HG02884 (cell line): ENCODE measurements around the gene TIMM50.

Experiments
- ATAC-seq: cut with Tn5 transposase; IDR thresholded peaks from one replicate; pipeline ENCODE4 v1.9.1; 2021; ENCODE audit warnings: mild to moderate bottlenecking, moderate library complexity; ENCODE audit not compliant: unreplicated experiment

Gene TIMM50

GRCh38 chr19:39525205-39525604 is 44.6 kb downstream of the TIMM50 start:
- no peak for ATAC-seq

GRCh38 chr19:39531834-39532232 is 51.2 kb downstream of the TIMM50 start:
- ATAC-seq: no peak

DNA sequence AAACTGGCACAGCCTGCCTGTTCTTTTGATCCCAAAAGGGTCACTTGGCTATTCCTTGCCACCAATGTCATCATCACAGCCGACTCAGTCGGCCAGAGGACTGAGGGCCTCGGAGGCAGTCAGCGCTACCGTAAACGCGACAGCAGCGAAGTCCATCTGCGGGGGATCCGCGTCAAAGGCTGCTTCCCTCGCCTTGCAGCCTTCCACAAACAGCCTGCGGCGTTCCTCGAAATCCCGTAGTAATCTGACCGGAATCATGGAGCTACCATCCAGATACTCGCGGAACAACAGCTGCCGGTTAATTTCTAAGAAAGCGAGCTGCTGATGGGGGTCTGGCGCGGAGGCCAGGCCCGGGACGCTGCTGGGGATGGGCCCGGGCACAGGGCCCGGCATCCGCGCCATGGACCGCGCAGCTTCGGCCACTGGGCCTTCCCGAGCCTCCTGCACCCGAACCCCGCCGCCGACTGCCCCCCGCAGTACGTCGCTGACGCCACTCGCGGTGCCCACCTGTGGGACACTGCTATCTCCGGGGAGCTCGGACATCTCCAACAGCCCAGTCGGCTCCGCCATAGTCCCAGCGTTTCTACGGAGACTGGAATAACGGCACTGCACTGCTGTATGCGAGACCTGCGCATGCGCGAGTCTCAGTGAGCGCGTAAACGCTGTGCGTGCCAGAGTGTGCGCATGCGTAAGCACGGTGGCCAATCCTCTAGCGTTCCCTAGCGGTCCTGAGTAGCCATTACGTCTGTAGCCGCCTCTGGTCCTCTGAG is 51.8 kb downstream of the TIMM50 start, which contains the start of gene EID2B:
Gene EID2B (minus strand): TSS at position 620 of the 770 bp plus-strand sequence. CDS start 50 bp downstream, at position 570.
- ATAC-seq: peak; percentile 84

- no peak for ATAC-seq
Measured at GRCh38 chr19:39533003-39533512, 52.4 kb downstream of the TIMM50 start.

DNA sequence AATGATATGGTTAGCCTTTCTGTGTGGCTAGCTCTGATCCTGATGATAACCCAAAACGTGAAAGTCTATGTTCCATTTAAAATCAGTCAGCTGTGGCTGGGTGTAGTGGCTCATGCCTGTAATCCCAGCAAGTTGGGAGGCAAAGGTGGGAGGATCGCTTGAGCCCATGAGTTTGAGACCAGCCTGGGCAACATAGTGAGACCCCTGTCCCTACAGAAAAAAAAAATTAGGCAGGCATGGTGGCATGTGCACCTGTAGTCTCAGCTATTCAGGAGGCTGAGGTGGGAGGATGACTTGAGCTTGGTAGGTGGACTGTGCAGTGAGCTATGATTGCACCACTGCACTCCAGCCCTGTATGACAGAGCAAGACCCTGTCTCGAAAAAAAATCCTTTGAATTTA is 53.2 kb downstream of the TIMM50 start:
- no peak for ATAC-seq

DNA sequence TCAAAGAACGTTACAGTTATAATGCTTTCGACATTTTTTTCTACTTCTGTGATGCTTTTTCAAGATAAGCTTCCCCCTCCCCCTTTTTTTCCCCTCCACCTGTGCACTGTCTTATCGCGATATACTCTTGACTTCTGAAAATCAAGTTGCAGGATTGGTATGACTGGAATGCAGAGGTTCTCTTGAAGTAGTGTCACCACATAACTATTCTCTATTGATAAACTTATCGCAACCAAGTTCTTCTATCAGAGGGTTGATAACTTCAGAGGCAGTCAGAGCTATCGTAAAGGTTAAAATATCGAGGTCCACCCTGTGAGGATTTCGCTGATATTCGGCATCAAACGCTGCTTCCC is 58.5 kb downstream of the TIMM50 start:
- ATAC-seq: no peak

GRCh38 chr19:39539518-39540332 is 59.1 kb downstream of the TIMM50 start, which contains the start of gene EID2:
Gene EID2, minus strand, starts transcription at chr19:39540161. Its CDS starts 82 bp downstream, at chr19:39540079.
- peak; percentile 80 for ATAC-seq

DNA sequence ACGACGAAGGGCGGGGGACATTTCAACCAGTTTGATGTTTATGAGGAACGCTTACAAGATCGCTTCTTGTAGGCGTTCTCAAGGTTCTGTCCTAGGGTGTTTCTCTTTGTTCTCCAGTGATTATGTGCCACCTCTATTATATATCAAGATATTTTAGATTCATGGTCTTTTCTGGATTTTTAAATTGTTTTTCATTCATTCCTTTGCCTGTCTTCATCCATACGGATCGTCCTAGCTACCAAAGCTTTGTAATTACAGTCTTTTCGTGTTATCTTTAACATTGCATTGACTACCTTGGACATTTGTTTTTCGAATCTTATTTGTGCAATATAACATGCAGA is 59.7 kb downstream of the TIMM50 start:
- ATAC-seq: no peak
